Smooth muscle cell of the pulmonary artery (primary cell): ENCODE measurements around the gene PCDHB2. TPM values are rescaled to one million over a fixed set of nuclear protein-coding genes. Genes with fewer than 3 reads are reported as not detected.

Experiments
- total RNA-seq: library from RNA; depleted of rRNA; stranded (reverse); fragments of >200 nt; gene quantifications from 2 replicates; pipeline ENCODE4 v1.2.3, GENCODE V29; 2014

Gene PCDHB2
- 3.6 and 4.4 TPM in 2 replicates for total RNA-seq

GRCh38 chr5:141094481-141095262, at the start of gene PCDHB2:
TSS of gene PCDHB2 (plus strand) at chr5:141094615. CDS start at chr5:141094791, 176 bp downstream.

GRCh38 chr5:141050622-141051520, 43.5 kb upstream of the PCDHB2 start, which contains the start of gene PCDHB1:
TSS of gene PCDHB1 (plus strand) at chr5:141051374. CDS start at chr5:141051471, 97 bp downstream.

GRCh38 chr5:141100243-141100805, 5.9 kb downstream of the PCDHB2 start, which contains the start of gene PCDHB3:
TSS of gene PCDHB3 (plus strand) at chr5:141100473. CDS start at chr5:141100650, 177 bp downstream.

GRCh38 chr5:141121563-141121962, 27.1 kb downstream of the PCDHB2 start, which contains the start of gene PCDHB4:
TSS of gene PCDHB4 (plus strand) at chr5:141121818. CDS start at chr5:141121999, 181 bp downstream.

GRCh38 chr5:141135030-141135717, 40.8 kb downstream of the PCDHB2 start, which contains the start of gene PCDHB5:
TSS of gene PCDHB5 (plus strand) at chr5:141135206. CDS start at chr5:141135435, 229 bp downstream.

Other genes starting within 250 kb of the PCDHB2 start
- gene PCDHA9, start 246.2 kb upstream of the PCDHB2 start, total RNA-seq = 0.07 and 0.10 TPM in 2 replicates
- gene PCDHA10, start 238.7 kb upstream of the PCDHB2 start, total RNA-seq = 0.26 and 0.50 TPM in 2 replicates
- 0.23 and 0.33 TPM in 2 replicates for gene PCDHA11, start 225.7 kb upstream of the PCDHB2 start, total RNA-seq
- 0.07 and 0.33 TPM in 2 replicates for gene PCDHA12, start 219.3 kb upstream of the PCDHB2 start, total RNA-seq
- 0.10 and 0.20 TPM in 2 replicates for gene PCDHA13, start 212.5 kb upstream of the PCDHB2 start, total RNA-seq
- 0.07 and 0.26 TPM in 2 replicates for gene PCDHAC1, start 168.3 kb upstream of the PCDHB2 start, total RNA-seq
- 0.43 and 1.3 TPM in 2 replicates for gene PCDHAC2, start 128.1 kb upstream of the PCDHB2 start, total RNA-seq
- not detected in 2 replicates for gene PCDHB1, start 43.2 kb upstream of the PCDHB2 start, total RNA-seq
- gene PCDHB3, start 5.9 kb downstream of the PCDHB2 start, total RNA-seq = 0.79 and 1.6 TPM in 2 replicates
- gene PCDHB4, start 27.2 kb downstream of the PCDHB2 start, total RNA-seq = 0.20 and 0.59 TPM in 2 replicates
- 0.36 and 2.2 TPM in 2 replicates for gene PCDHB5, start 40.6 kb downstream of the PCDHB2 start, total RNA-seq
- gene PCDHB6, start 55.4 kb downstream of the PCDHB2 start, total RNA-seq = 0.20 and 0.36 TPM in 2 replicates
- 0.33 and 1.1 TPM in 2 replicates for gene PCDHB7, start 78.0 kb downstream of the PCDHB2 start, total RNA-seq
- gene PCDHB8, start 83.2 kb downstream of the PCDHB2 start, total RNA-seq = 0.26 and 1.3 TPM in 2 replicates
- gene PCDHB16, start 87.8 kb downstream of the PCDHB2 start, total RNA-seq = 0.50 and 0.59 TPM in 2 replicates
- 0.40 and 0.59 TPM in 2 replicates for gene PCDHB9, start 92.5 kb downstream of the PCDHB2 start, total RNA-seq
- 0.79 and 1.4 TPM in 2 replicates for gene PCDHB10, start 97.7 kb downstream of the PCDHB2 start, total RNA-seq
- 0.69 and 0.85 TPM in 2 replicates for gene PCDHB11, start 105.0 kb downstream of the PCDHB2 start, total RNA-seq
- 0.26 and 0.46 TPM in 2 replicates for gene PCDHB12, start 114.1 kb downstream of the PCDHB2 start, total RNA-seq
- gene PCDHB13, start 119.3 kb downstream of the PCDHB2 start, total RNA-seq = 0.59 and 1.8 TPM in 2 replicates
- gene PCDHB14, start 128.7 kb downstream of the PCDHB2 start, total RNA-seq = 1.6 and 2.1 TPM in 2 replicates
- 0.59 and 0.91 TPM in 2 replicates for gene PCDHB15, start 150.8 kb downstream of the PCDHB2 start, total RNA-seq
- gene SLC25A2, start 209.4 kb downstream of the PCDHB2 start, total RNA-seq = 0.13 and 0.26 TPM in 2 replicates
- 56.6 and 69.0 TPM in 2 replicates for gene TAF7, start 226.2 kb downstream of the PCDHB2 start, total RNA-seq
- gene PCDHGA1, start 235.9 kb downstream of the PCDHB2 start, total RNA-seq = 1.2 and 1.4 TPM in 2 replicates
- 2.8 and 4.2 TPM in 2 replicates for gene PCDHGA2, start 244.1 kb downstream of the PCDHB2 start, total RNA-seq
- gene PCDHGA3, start 249.2 kb downstream of the PCDHB2 start, total RNA-seq = 0.79 and 3.0 TPM in 2 replicates